Naive thymus-derived CD8-positive, alpha-beta T cell (primary cell): ENCODE data around the gene SPINK5. TPM values are rescaled to one million over a fixed set of nuclear protein-coding genes. Genes with fewer than 3 reads are reported as not detected.

Source experiments
- ATAC-seq, 2 donors: fragments of 150-1000 bp; cut with Tn5 transposase in 1 of 2; sonication (Bioruptor Pico), chemical (Tn5 transposase) in 1 of 2; 1 replicate in 1 of 2; 2 replicates in 1 of 2; pipeline ENCODE4 v1.10.0; 2021; ENCODE audit warnings: mild to moderate bottlenecking in 2 of 2, moderate library complexity in 2 of 2
- POLR2A ChIA-PET: fragments of 350-600 bp; sonication (Branson Sonifier 250); formaldehyde crosslinking; loops from one replicate; lab custom pipeline; 2021; ENCODE audit warnings: antibody characterized with exemption; lab: Charles Lee
- DNase-seq, 10 donors: peaks; one replicate each; pipeline versions ENCODE4 v3.0.0 to v3.0.0-alpha.2; 2020 to 2022
- H3K27ac Mint-ChIP-seq, 10 donors: one replicate each; pipeline ENCODE4 v1.8.0; 2020 to 2022; ENCODE audit warnings: mild to moderate bottlenecking in 10 of 10, mixed read lengths in 10 of 10, moderate library complexity in 4 of 10, inconsistent platforms in 1 of 10
- H3K27me3 Mint-ChIP-seq, 5 donors: one replicate each; pipeline ENCODE4 v1.8.0; 2021 to 2022; ENCODE audit warnings: mixed read lengths in 5 of 5
- H3K36me3 Mint-ChIP-seq, 3 donors: one replicate each; pipeline ENCODE4 v1.8.0; 2020 to 2022; ENCODE audit warnings: mixed read lengths in 3 of 3, mild to moderate bottlenecking in 2 of 3, inconsistent platforms in 1 of 3
- H3K4me1 Mint-ChIP-seq, 4 donors: one replicate each; pipeline ENCODE4 v1.8.0; 2021 to 2022; ENCODE audit warnings: mixed read lengths in 4 of 4
- H3K4me3 Mint-ChIP-seq, 10 donors: one replicate each; pipeline ENCODE4 v1.8.0; 2020 to 2022; ENCODE audit warnings: mild to moderate bottlenecking in 10 of 10, mixed read lengths in 10 of 10, moderate library complexity in 6 of 10, inconsistent platforms in 1 of 10
- H3K9me3 Mint-ChIP-seq, 9 donors: one replicate each; pipeline ENCODE4 v1.8.0; 2020 to 2022; ENCODE audit warnings: mixed read lengths in 9 of 9, mild to moderate bottlenecking in 3 of 9, inconsistent platforms in 1 of 9, moderate library complexity in 1 of 9
- polyA plus RNA-seq, 3 donors: library from polyadenylated mRNA; unstranded; fragments of 300-500 nt; fragmentation: Illumina TruSeq; gene quantifications; one replicate each; pipeline ENCODE4 v1.2.3, GENCODE V29; 2021
- total RNA-seq, 8 experiments: library from RNA in 2 of 8; stranded (reverse) in 2 of 8; gene quantifications; one replicate each; pipeline ENCODE4 v1.2.3 and lab custom pipeline; 2021 to 2026

Gene SPINK5
- total and polyA plus RNA-seq, 5 experiments from 2014 or later: not detected

GRCh38 chr5:148107608-148108007 lies 43.8 kb downstream of the SPINK5 start:
- no peak overlapping the region for H3K4me3 Mint-ChIP-seq
- H3K36me3 Mint-ChIP-seq: no peaks in the 10 kb centered on the region
- no peak overlapping the region for H3K27ac Mint-ChIP-seq
- POLR2A ChIA-PET: no interaction called here
- DNase-seq (no peak), ATAC-seq (no peak)
- H3K27me3 Mint-ChIP-seq: peaks cover 0 to 4% (median 0%) of the 10 kb centered on the region in 5 donors
- no peaks in the 10 kb centered on the region for H3K4me1 Mint-ChIP-seq
- peaks cover 0 to 2% (median 0%) of the 10 kb centered on the region in 9 donors for H3K9me3 Mint-ChIP-seq

GRCh38 chr5:148113243-148113642 lies 49.5 kb downstream of the SPINK5 start:
- H3K9me3 Mint-ChIP-seq: peaks cover 0 to 2% (median 0%) of the 10 kb centered on the region in 9 donors
- H3K36me3 Mint-ChIP-seq: no peaks in the 10 kb centered on the region
- ATAC-seq: no peak
- peaks cover 0 to 10% (median 0%) of the 10 kb centered on the region in 5 donors for H3K27me3 Mint-ChIP-seq
- peaks cover 0 to 3% (median 0%) of the 10 kb centered on the region in 4 donors for H3K4me1 Mint-ChIP-seq
- POLR2A ChIA-PET: no interaction called here
- no peak for DNase-seq
- H3K4me3 Mint-ChIP-seq: no peak overlapping the region
- no peak overlapping the region for H3K27ac Mint-ChIP-seq

GRCh38 chr5:148120317-148120716 lies 56.5 kb downstream of the SPINK5 start:
- POLR2A ChIA-PET: no interaction called here
- Mint-ChIP-seq H3K27me3 (peaks cover 3 to 15% (median 5%) of the 10 kb centered on the region in 5 donors), H3K4me1 (peaks cover 0 to under 1% (median 0%) of the 10 kb centered on the region in 4 donors), H3K27ac (no peak overlapping the region), H3K9me3 (no peaks in the 10 kb centered on the region), H3K36me3 (no peaks in the 10 kb centered on the region), H3K4me3 (no peak overlapping the region)
- no peak for ATAC-seq
- no peak for DNase-seq

GRCh38 chr5:148125641-148126040 lies 61.9 kb downstream of the SPINK5 start:
- Mint-ChIP-seq H3K4me1 (no peaks in the 10 kb centered on the region), H3K36me3 (no peaks in the 10 kb centered on the region), H3K9me3 (no peaks in the 10 kb centered on the region), H3K4me3 (no peak overlapping the region), H3K27ac (no peak overlapping the region), H3K27me3 (peaks cover 0 to 4% (median 0%) of the 10 kb centered on the region in 5 donors)
- POLR2A ChIA-PET: no interaction called here
- DNase-seq: no peak
- no peak for ATAC-seq

- H3K27me3 Mint-ChIP-seq: peaks cover 4 to 17% (median 5%) of the 10 kb centered on the region in 5 donors
- no peaks in the 10 kb centered on the region for H3K9me3 Mint-ChIP-seq
- no peaks in the 10 kb centered on the region for H3K4me1 Mint-ChIP-seq
- POLR2A ChIA-PET: no interaction called here
- H3K27ac Mint-ChIP-seq: no peak overlapping the region
- H3K36me3 Mint-ChIP-seq: no peaks in the 10 kb centered on the region
- ATAC-seq (no peak), DNase-seq (no peak)
- no peak overlapping the region for H3K4me3 Mint-ChIP-seq
Measured at GRCh38 chr5:148135091-148136048, 71.6 kb downstream of the SPINK5 start.

- no peaks in the 10 kb centered on the region for H3K4me1 Mint-ChIP-seq
- H3K4me3 Mint-ChIP-seq: no peak overlapping the region
- H3K27ac Mint-ChIP-seq: no peak overlapping the region
- POLR2A ChIA-PET: no interaction called here
- H3K36me3 Mint-ChIP-seq: peaks cover 0 to 2% (median 0%) of the 10 kb centered on the region in 3 donors
- no peak for DNase-seq
- peaks cover 0 to 21% (median 6%) of the 10 kb centered on the region in 5 donors for H3K27me3 Mint-ChIP-seq
- ATAC-seq: no peak
- peaks cover 0 to 10% (median 0%) of the 10 kb centered on the region in 9 donors for H3K9me3 Mint-ChIP-seq
Measured at GRCh38 chr5:148140846-148141245, 77.1 kb downstream of the SPINK5 start.

GRCh38 chr5:148141645-148142044 lies 77.9 kb downstream of the SPINK5 start:
- Mint-ChIP-seq H3K27me3 (peaks cover 0 to 25% (median 11%) of the 10 kb centered on the region in 5 donors), H3K4me3 (no peak overlapping the region), H3K4me1 (no peaks in the 10 kb centered on the region), H3K9me3 (peaks cover 0 to 10% (median 0%) of the 10 kb centered on the region in 9 donors), H3K36me3 (peaks cover 0 to 2% (median 0%) of the 10 kb centered on the region in 3 donors), H3K27ac (no peak overlapping the region)
- DNase-seq (no peak), ATAC-seq (no peak)
- POLR2A ChIA-PET: no interaction called here

GRCh38 chr5:148145916-148146315 lies 82.1 kb downstream of the SPINK5 start:
- H3K4me1 Mint-ChIP-seq: no peaks in the 10 kb centered on the region
- ATAC-seq (no peak), DNase-seq (no peak)
- no peak overlapping the region for H3K27ac Mint-ChIP-seq
- H3K4me3 Mint-ChIP-seq: no peak overlapping the region
- POLR2A ChIA-PET: no interaction called here
- peaks cover 0 to 2% (median 0%) of the 10 kb centered on the region in 3 donors for H3K36me3 Mint-ChIP-seq
- H3K27me3 Mint-ChIP-seq: peaks cover 2 to 12% (median 9%) of the 10 kb centered on the region in 5 donors
- peaks cover 0 to 10% (median 0%) of the 10 kb centered on the region in 9 donors for H3K9me3 Mint-ChIP-seq

- no peak for ATAC-seq
- no peak overlapping the region for H3K27ac Mint-ChIP-seq
- peaks cover 2 to 12% (median 9%) of the 10 kb centered on the region in 5 donors for H3K27me3 Mint-ChIP-seq
- DNase-seq: no peak
- peaks cover 0 to 2% (median 0%) of the 10 kb centered on the region in 3 donors for H3K36me3 Mint-ChIP-seq
- no peaks in the 10 kb centered on the region for H3K4me1 Mint-ChIP-seq
- no peak overlapping the region for H3K4me3 Mint-ChIP-seq
- POLR2A ChIA-PET: no interaction called here
- peaks cover 0 to 10% (median 0%) of the 10 kb centered on the region in 9 donors for H3K9me3 Mint-ChIP-seq
Measured at GRCh38 chr5:148146487-148146886, 82.7 kb downstream of the SPINK5 start.

GRCh38 chr5:148147415-148147814 lies 83.6 kb downstream of the SPINK5 start:
- DNase-seq (no peak), ATAC-seq (no peak)
- Mint-ChIP-seq H3K27me3 (peaks cover 3 to 12% (median 9%) of the 10 kb centered on the region in 5 donors), H3K36me3 (peaks cover 0 to 2% (median 0%) of the 10 kb centered on the region in 3 donors), H3K27ac (no peak overlapping the region), H3K4me1 (no peaks in the 10 kb centered on the region), H3K4me3 (no peak overlapping the region), H3K9me3 (peaks cover 0 to 9% (median 0%) of the 10 kb centered on the region in 9 donors)
- POLR2A ChIA-PET: no interaction called here

- H3K4me3 Mint-ChIP-seq: no peak overlapping the region
- no peaks in the 10 kb centered on the region for H3K4me1 Mint-ChIP-seq
- POLR2A ChIA-PET: no interaction called here
- no peaks in the 10 kb centered on the region for H3K36me3 Mint-ChIP-seq
- ATAC-seq (no peak), DNase-seq (no peak)
- H3K27me3 Mint-ChIP-seq: peaks cover 0 to 14% (median 4%) of the 10 kb centered on the region in 5 donors
- H3K9me3 Mint-ChIP-seq: peaks cover 0 to 16% (median 1%) of the 10 kb centered on the region in 9 donors
- H3K27ac Mint-ChIP-seq: no peak overlapping the region
Measured at GRCh38 chr5:148151872-148152271, 88.1 kb downstream of the SPINK5 start.

- H3K9me3 Mint-ChIP-seq: peaks cover 0 to 16% (median 2%) of the 10 kb centered on the region in 9 donors
- no peaks in the 10 kb centered on the region for H3K4me1 Mint-ChIP-seq
- ATAC-seq: no peak
- POLR2A ChIA-PET: no interaction called here
- H3K27me3 Mint-ChIP-seq: peaks cover 0 to 14% (median 4%) of the 10 kb centered on the region in 5 donors
- H3K27ac Mint-ChIP-seq: no peak overlapping the region
- DNase-seq: no peak
- no peaks in the 10 kb centered on the region for H3K36me3 Mint-ChIP-seq
- no peak overlapping the region for H3K4me3 Mint-ChIP-seq
Measured at GRCh38 chr5:148152781-148153180, 89.0 kb downstream of the SPINK5 start.

GRCh38 chr5:148156609-148157008 lies 92.8 kb downstream of the SPINK5 start:
- peaks cover 0 to 14% (median 0%) of the 10 kb centered on the region in 5 donors for H3K27me3 Mint-ChIP-seq
- ATAC-seq (no peak), DNase-seq (no peak)
- no peak overlapping the region for H3K4me3 Mint-ChIP-seq
- no peaks in the 10 kb centered on the region for H3K4me1 Mint-ChIP-seq
- no peak overlapping the region for H3K27ac Mint-ChIP-seq
- POLR2A ChIA-PET: no interaction called here
- H3K9me3 Mint-ChIP-seq: peaks cover 0 to 16% (median 2%) of the 10 kb centered on the region in 9 donors
- no peaks in the 10 kb centered on the region for H3K36me3 Mint-ChIP-seq
